Esophagus muscularis mucosa (tissue), 4 donors: ENCODE measurements around the gene SARS1.

Experiments
- EP300 ChIP-seq: sonication (generic); formaldehyde crosslinking; IDR thresholded peaks from one replicate; pipeline ENCODE4 v1.6.1; 2017; ENCODE audit warnings: antibody characterized with exemption
- POLR2A ChIP-seq: fragments of 450-650 bp; IDR thresholded peaks from one replicate; pipeline ENCODE4 v1.6.1; 2017; ENCODE audit warnings: antibody characterized with exemption, moderate library complexity, mild to moderate bottlenecking, low read depth
- POLR2AphosphoS5 ChIP-seq, 2 donors: sonication (generic); formaldehyde crosslinking; IDR thresholded peaks; one replicate each; pipeline ENCODE4 v1.6.1; 2017; ENCODE audit warnings: antibody characterized with exemption in 2 of 2
- TF ChIP-seq, protein P1 (sequence below), 3 experiments: fragments of 200-600 bp in 2 of 3; fragments of 450-650 bp in 1 of 3; sonication (generic) in 2 of 3; IDR thresholded peaks; one replicate each; pipeline ENCODE4 v1.5.1; 2017 to 2019; ENCODE audit warnings: antibody characterized with exemption in 3 of 3, mild to moderate bottlenecking in 2 of 3, moderate library complexity in 1 of 3

DNA sequence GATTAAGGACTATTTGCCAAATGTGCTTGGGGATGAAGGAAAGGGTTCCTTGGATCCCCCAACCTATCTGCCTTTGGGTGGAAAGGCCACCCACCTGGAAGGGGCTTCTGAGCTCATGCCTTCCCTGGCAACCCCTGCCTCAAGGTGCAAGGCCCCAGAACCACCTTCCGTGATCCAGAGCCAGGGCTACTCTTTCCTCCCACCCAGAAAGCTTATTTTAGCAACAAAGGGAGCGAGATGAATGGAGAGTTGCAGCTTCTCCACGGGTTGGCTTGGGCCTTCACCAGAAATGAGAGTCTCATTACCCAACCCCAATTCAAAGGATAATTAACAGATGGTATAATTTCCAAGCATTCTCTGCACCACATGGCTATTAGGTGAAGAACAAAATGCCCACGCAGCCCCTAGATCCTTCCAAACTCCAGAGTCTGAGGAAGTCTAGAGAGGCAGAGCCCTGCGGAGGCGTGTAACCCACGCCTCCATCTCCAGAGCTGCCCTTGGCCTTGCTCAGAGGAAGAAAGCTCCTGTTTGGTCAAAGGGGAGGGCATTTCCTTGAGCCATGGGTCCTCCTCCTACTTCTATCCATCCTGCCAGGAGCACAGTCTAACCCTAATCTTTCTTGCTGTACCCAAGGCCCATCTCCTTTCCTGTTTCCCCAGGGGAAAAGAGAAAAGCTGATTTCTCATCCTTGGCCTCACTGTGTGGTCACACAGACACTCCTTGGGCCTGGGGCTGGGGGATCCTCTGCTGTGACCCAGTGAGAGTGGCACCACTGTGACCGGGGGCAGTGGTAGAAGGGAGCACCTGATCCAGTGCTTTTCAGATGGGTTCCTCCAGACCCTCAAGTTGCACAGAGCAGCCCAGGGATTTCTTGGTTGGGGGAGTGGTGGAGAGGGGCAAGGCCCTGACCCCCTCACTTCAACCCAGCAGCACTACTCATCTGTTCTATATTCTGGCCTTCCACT is 34.0 kb downstream of the SARS1 start:
- TF ChIP-seq, protein P1, sequence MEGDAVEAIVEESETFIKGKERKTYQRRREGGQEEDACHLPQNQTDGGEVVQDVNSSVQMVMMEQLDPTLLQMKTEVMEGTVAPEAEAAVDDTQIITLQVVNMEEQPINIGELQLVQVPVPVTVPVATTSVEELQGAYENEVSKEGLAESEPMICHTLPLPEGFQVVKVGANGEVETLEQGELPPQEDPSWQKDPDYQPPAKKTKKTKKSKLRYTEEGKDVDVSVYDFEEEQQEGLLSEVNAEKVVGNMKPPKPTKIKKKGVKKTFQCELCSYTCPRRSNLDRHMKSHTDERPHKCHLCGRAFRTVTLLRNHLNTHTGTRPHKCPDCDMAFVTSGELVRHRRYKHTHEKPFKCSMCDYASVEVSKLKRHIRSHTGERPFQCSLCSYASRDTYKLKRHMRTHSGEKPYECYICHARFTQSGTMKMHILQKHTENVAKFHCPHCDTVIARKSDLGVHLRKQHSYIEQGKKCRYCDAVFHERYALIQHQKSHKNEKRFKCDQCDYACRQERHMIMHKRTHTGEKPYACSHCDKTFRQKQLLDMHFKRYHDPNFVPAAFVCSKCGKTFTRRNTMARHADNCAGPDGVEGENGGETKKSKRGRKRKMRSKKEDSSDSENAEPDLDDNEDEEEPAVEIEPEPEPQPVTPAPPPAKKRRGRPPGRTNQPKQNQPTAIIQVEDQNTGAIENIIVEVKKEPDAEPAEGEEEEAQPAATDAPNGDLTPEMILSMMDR (IDR thresholded peaks at IDR 0.05) = no peak
- TF ChIP-seq POLR2A = no peak
- no peak for TF ChIP-seq POLR2AphosphoS5 (IDR thresholded peaks at IDR 0.05)
- TF ChIP-seq EP300 = no peak
